Liver (tissue), 9 donors: ENCODE measurements around the gene GDPD5. TPM values are rescaled to one million over a fixed set of nuclear protein-coding genes. Genes with fewer than 3 reads are reported as not detected.

Experiments
- DNase-seq: peaks from one replicate; pipeline ENCODE4 v3.0.0-alpha.2; 2017; ENCODE audit warnings: low spot score
- H3K27ac ChIP-seq, 2 donors: one replicate each; pipeline ENCODE4 v1.7.0; 2013; ENCODE audit warnings: inconsistent platforms in 2 of 2, low read length in 2 of 2, control low read depth in 1 of 2, low read depth in 1 of 2, mild to moderate bottlenecking in 1 of 2
- H3K27me3 ChIP-seq, 4 donors: one replicate each; pipeline versions ENCODE4 v1.6.1 to v1.7.0; 2013; ENCODE audit warnings: low read length in 3 of 4, inconsistent platforms in 1 of 4, mild to moderate bottlenecking in 1 of 4, moderate library complexity in 1 of 4; ENCODE audit not compliant: control insufficient read depth in 4 of 4, insufficient read depth in 4 of 4
- H3K36me3 ChIP-seq, 4 donors: one replicate each; pipeline versions ENCODE4 v1.6.1 to v1.7.0; 2013; ENCODE audit warnings: low read length in 3 of 4, mild to moderate bottlenecking in 3 of 4, low read depth in 1 of 4, moderate library complexity in 1 of 4; ENCODE audit not compliant: control insufficient read depth in 4 of 4, insufficient read depth in 3 of 4
- H3K4me1 ChIP-seq, 4 donors: one replicate each; pipeline versions ENCODE4 v1.6.1 to v1.7.0; 2013; ENCODE audit warnings: low read length in 3 of 4, mild to moderate bottlenecking in 3 of 4, moderate library complexity in 1 of 4; ENCODE audit not compliant: control insufficient read depth in 4 of 4, insufficient read depth in 4 of 4
- H3K4me3 ChIP-seq, 3 donors: one replicate each; pipeline versions ENCODE4 v1.6.1 to v1.7.0; 2013; ENCODE audit warnings: low read length in 3 of 3, control low read depth in 1 of 3, low read depth in 1 of 3, mild to moderate bottlenecking in 1 of 3
- H3K9ac ChIP-seq, 2 donors: one replicate each; pipeline ENCODE4 v1.7.0; 2013; ENCODE audit warnings: low read length in 2 of 2, mild to moderate bottlenecking in 2 of 2, moderate library complexity in 2 of 2, control low read depth in 1 of 2, low read depth in 1 of 2
- H3K9me3 ChIP-seq, 4 donors: one replicate each; pipeline versions ENCODE4 v1.6.1 to v1.7.0; 2013; ENCODE audit warnings: low read length in 3 of 4; ENCODE audit not compliant: control insufficient read depth in 4 of 4
- EGR1 ChIP-seq, 2 donors: IDR thresholded peaks; 2 replicates each; pipeline ENCODE4 v1.6.1; 2016 to 2018; ENCODE audit warnings: antibody characterized with exemption in 2 of 2, low read depth in 2 of 2
- FOXA1 ChIP-seq: IDR thresholded peaks from 2 replicates; pipeline ENCODE4 v1.6.1; 2016; ENCODE audit warnings: antibody characterized with exemption
- FOXA2 ChIP-seq: IDR thresholded peaks from 2 replicates; pipeline ENCODE4 v1.6.1; 2016; ENCODE audit warnings: antibody characterized with exemption
- GABPA ChIP-seq, 2 donors: IDR thresholded peaks in 1 of 2; conservative IDR thresholded peaks in 1 of 2; 2 replicates each; pipeline ENCODE4 v1.6.1; 2016; ENCODE audit warnings: antibody characterized with exemption in 2 of 2, mild to moderate bottlenecking in 1 of 2, moderate library complexity in 1 of 2
- HNF4A ChIP-seq, 2 donors: conservative IDR thresholded peaks; 2 replicates each; pipeline ENCODE4 v1.6.1; 2016; ENCODE audit warnings: antibody characterized with exemption in 2 of 2, mild to moderate bottlenecking in 2 of 2
- HNF4G ChIP-seq: IDR thresholded peaks from 2 replicates; pipeline ENCODE4 v1.6.1; 2016; ENCODE audit warnings: antibody characterized with exemption
- JUND ChIP-seq, 2 donors: IDR thresholded peaks; 2 replicates each; pipeline ENCODE4 v1.6.1; 2016; ENCODE audit warnings: antibody characterized with exemption in 2 of 2
- NR2F2 ChIP-seq: IDR thresholded peaks from 2 replicates; pipeline ENCODE4 v1.6.1; 2016; ENCODE audit warnings: antibody characterized with exemption
- RAD21 ChIP-seq, 2 donors: IDR thresholded peaks; 2 replicates each; pipeline ENCODE4 v1.6.1; 2016; ENCODE audit warnings: antibody characterized with exemption in 2 of 2, mild to moderate bottlenecking in 2 of 2
- RXRA ChIP-seq, 2 donors: IDR thresholded peaks; 2 replicates each; pipeline ENCODE4 v1.6.1; 2017 to 2018; ENCODE audit warnings: antibody characterized with exemption in 2 of 2, mild to moderate bottlenecking in 1 of 2
- SP1 ChIP-seq: IDR thresholded peaks from 2 replicates; pipeline ENCODE4 v1.6.1; 2018; ENCODE audit warnings: antibody characterized with exemption, mild to moderate bottlenecking
- TAF1 ChIP-seq: conservative IDR thresholded peaks from 2 replicates; pipeline ENCODE4 v1.6.1; 2016; ENCODE audit warnings: antibody characterized with exemption, mild to moderate bottlenecking
- YY1 ChIP-seq: IDR thresholded peaks from 2 replicates; pipeline ENCODE4 v1.6.1; 2016; ENCODE audit warnings: antibody characterized with exemption, mild to moderate bottlenecking
- WGBS: extraction: QIAGEN DNeasy Blood & Tissue Kit; methylation state at CpG from one replicate; pipeline ENCODE4 v1.1.7; 2013; 5-methylcytosine and 5-hydroxymethylcytosine counted together
- polyA plus RNA-seq, 2 donors: library from polyadenylated mRNA; stranded (reverse) in 1 of 2; unstranded in 1 of 2; fragments of 200-250 nt in 1 of 2; fragments of >200 nt in 1 of 2; fragmentation: Nextera tagmentation in 1 of 2; extraction: Ambion mirVana in 1 of 2; gene quantifications; one replicate each; pipeline versions ENCODE4 v1.2.1 to v1.2.3, GENCODE V29; 2013 to 2015
- total RNA-seq, 2 donors: library from RNA; depleted of rRNA; stranded (reverse); fragments of >200 nt; gene quantifications; one replicate each; pipeline ENCODE4 v1.2.3, GENCODE V29; 2014
- TF ChIP-seq, protein P1 (sequence below): IDR thresholded peaks from 2 replicates; pipeline ENCODE4 v1.6.1; 2016; ENCODE audit warnings: antibody characterized with exemption
- TF ChIP-seq, protein P2 (sequence below): IDR thresholded peaks from 2 replicates; pipeline ENCODE4 v1.6.1; 2016; ENCODE audit warnings: antibody characterized with exemption
- TF ChIP-seq, protein P3 (sequence below): fragments of 150-350 bp; IDR thresholded peaks from 2 replicates; pipeline ENCODE4 v1.5.1; 2017; ENCODE audit warnings: improper control_type of control experiment, low read depth, low read length; ENCODE audit not compliant: missing input control
- TF ChIP-seq, protein P4 (sequence below): IDR thresholded peaks from 2 replicates; pipeline ENCODE4 v1.6.1; 2016; ENCODE audit warnings: antibody characterized with exemption, mild to moderate bottlenecking
- TF ChIP-seq, protein P5 (sequence below): IDR thresholded peaks from 2 replicates; pipeline ENCODE4 v1.6.1; 2016; ENCODE audit warnings: antibody characterized with exemption
- donor health status: healthy.
- donor health status: healthy.
- donor health status: healthy.
- donor health status: healthy.
- donor health status: healthy.

The GDPD5 gene
- total and polyA plus RNA-seq, 4 donors = 3.0 to 22.8 (median 4.2) TPM

DNA sequence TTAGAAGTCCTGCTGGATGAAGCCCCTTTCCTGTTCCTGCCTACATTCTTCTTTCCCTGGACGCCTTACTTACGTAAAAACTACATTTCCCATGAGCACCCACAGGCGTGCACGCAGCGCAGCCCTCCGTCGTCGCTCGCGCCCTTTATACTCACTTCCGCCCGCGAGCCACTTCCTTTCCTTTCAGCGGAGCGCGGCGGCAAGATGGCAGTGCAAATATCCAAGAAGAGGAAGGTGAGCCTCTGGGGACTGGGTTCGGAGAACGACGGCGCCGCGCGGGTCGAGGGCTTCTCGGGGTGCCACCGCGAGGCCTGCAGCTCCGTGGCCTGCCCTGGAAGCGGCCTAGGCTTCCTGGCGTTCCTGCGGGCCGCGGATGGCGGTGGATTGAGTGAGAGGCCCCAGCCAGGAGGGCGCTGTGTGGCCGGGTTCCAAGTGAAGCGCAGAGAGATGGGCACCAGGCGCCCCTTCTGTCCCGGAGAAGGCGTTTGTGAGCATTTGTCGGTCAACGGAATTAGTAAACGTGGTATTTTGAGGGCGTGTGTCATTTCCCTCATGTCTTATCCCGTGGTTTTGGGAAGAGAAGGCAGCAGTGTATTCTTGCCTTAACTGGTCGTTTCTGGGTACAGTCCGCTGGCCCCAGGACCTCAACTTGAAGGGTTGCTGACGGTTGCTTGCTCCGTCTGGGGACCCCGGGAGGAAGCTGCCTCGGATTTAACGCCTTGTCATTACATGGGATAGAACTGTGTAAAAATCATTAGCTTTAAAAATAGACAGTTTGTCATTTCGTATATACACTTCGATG lies 126.2 kb downstream of the GDPD5 start, which contains the start of gene RPS3:
Gene RPS3 (plus strand): TSS at position 175 of the 802 bp plus-strand sequence. CDS start 30 bp downstream, at position 205.
- H3K9me3 ChIP-seq = no peaks in the 10 kb centered on the region
- H3K9ac ChIP-seq = peak within 1 kb of the TSS; percentile 95 to 99
- peak within 1 kb of the TSS; percentile 69 to 98 (median 98) for H3K4me3 ChIP-seq
- peaks cover 0 to 33% (median 32%) of the 10 kb centered on the region in 4 donors for H3K36me3 ChIP-seq
- peaks cover 0 to 14% (median 4%) of the 10 kb centered on the region in 4 donors for H3K4me1 ChIP-seq
- no peaks in the 10 kb centered on the region for H3K27me3 ChIP-seq
- TF ChIP-seq FOXA2 = peak; percentile 11
- TF ChIP-seq, protein P1, sequence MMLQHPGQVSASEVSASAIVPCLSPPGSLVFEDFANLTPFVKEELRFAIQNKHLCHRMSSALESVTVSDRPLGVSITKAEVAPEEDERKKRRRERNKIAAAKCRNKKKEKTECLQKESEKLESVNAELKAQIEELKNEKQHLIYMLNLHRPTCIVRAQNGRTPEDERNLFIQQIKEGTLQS = no peak
- peak in 1 of 2 donors; percentile 10 for TF ChIP-seq RAD21 (IDR thresholded peaks at IDR 0.05)
- TF ChIP-seq HNF4A (conservative IDR thresholded peaks at IDR 0.05) = no peak
- TF ChIP-seq YY1 = peak; percentile 98
- TF ChIP-seq, protein P2, sequence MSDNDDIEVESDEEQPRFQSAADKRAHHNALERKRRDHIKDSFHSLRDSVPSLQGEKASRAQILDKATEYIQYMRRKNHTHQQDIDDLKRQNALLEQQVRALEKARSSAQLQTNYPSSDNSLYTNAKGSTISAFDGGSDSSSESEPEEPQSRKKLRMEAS = peak; percentile 73
- TF ChIP-seq NR2F2 = no peak
- TF ChIP-seq, protein P3, sequence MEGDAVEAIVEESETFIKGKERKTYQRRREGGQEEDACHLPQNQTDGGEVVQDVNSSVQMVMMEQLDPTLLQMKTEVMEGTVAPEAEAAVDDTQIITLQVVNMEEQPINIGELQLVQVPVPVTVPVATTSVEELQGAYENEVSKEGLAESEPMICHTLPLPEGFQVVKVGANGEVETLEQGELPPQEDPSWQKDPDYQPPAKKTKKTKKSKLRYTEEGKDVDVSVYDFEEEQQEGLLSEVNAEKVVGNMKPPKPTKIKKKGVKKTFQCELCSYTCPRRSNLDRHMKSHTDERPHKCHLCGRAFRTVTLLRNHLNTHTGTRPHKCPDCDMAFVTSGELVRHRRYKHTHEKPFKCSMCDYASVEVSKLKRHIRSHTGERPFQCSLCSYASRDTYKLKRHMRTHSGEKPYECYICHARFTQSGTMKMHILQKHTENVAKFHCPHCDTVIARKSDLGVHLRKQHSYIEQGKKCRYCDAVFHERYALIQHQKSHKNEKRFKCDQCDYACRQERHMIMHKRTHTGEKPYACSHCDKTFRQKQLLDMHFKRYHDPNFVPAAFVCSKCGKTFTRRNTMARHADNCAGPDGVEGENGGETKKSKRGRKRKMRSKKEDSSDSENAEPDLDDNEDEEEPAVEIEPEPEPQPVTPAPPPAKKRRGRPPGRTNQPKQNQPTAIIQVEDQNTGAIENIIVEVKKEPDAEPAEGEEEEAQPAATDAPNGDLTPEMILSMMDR = no peak
- TF ChIP-seq SP1 = peak; percentile 52
- TF ChIP-seq GABPA (IDR thresholded peaks at IDR 0.05 in 1 of 2, conservative IDR thresholded peaks at IDR 0.05 in 1 of 2) = peak; percentile 84 to 96
- peak in 1 of 2 donors; percentile 27 for TF ChIP-seq RXRA (IDR thresholded peaks at IDR 0.05)
- no peak for TF ChIP-seq JUND (IDR thresholded peaks at IDR 0.05)
- TF ChIP-seq, protein P4, sequence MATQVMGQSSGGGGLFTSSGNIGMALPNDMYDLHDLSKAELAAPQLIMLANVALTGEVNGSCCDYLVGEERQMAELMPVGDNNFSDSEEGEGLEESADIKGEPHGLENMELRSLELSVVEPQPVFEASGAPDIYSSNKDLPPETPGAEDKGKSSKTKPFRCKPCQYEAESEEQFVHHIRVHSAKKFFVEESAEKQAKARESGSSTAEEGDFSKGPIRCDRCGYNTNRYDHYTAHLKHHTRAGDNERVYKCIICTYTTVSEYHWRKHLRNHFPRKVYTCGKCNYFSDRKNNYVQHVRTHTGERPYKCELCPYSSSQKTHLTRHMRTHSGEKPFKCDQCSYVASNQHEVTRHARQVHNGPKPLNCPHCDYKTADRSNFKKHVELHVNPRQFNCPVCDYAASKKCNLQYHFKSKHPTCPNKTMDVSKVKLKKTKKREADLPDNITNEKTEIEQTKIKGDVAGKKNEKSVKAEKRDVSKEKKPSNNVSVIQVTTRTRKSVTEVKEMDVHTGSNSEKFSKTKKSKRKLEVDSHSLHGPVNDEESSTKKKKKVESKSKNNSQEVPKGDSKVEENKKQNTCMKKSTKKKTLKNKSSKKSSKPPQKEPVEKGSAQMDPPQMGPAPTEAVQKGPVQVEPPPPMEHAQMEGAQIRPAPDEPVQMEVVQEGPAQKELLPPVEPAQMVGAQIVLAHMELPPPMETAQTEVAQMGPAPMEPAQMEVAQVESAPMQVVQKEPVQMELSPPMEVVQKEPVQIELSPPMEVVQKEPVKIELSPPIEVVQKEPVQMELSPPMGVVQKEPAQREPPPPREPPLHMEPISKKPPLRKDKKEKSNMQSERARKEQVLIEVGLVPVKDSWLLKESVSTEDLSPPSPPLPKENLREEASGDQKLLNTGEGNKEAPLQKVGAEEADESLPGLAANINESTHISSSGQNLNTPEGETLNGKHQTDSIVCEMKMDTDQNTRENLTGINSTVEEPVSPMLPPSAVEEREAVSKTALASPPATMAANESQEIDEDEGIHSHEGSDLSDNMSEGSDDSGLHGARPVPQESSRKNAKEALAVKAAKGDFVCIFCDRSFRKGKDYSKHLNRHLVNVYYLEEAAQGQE = peak; percentile 96
- peak; percentile 22 for TF ChIP-seq FOXA1
- TF ChIP-seq HNF4G = no peak
- no peak for TF ChIP-seq EGR1 (IDR thresholded peaks at IDR 0.05; ENCODE audit: low read depth in 2 of 2)
- peak; percentile 99 for TF ChIP-seq TAF1
- TF ChIP-seq, protein P5, sequence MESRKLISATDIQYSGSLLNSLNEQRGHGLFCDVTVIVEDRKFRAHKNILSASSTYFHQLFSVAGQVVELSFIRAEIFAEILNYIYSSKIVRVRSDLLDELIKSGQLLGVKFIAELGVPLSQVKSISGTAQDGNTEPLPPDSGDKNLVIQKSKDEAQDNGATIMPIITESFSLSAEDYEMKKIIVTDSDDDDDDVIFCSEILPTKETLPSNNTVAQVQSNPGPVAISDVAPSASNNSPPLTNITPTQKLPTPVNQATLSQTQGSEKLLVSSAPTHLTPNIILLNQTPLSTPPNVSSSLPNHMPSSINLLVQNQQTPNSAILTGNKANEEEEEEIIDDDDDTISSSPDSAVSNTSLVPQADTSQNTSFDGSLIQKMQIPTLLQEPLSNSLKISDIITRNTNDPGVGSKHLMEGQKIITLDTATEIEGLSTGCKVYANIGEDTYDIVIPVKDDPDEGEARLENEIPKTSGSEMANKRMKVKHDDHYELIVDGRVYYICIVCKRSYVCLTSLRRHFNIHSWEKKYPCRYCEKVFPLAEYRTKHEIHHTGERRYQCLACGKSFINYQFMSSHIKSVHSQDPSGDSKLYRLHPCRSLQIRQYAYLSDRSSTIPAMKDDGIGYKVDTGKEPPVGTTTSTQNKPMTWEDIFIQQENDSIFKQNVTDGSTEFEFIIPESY = peak; percentile 60
- WGBS = under 1% methylated on average over 55 of the region's 55 CpGs
- DNase-seq = peak; percentile 89
- peak within 1 kb of the TSS; percentile 89 to 95 for H3K27ac ChIP-seq
